SK-N-SH (cell line): ENCODE results near the gene PPIL1. TPM values are rescaled to one million over a fixed set of nuclear protein-coding genes. Genes with fewer than 3 reads are reported as not detected.

Experiments
- CTCF ChIA-PET: fragments of 300-600, 350-600 bp; formaldehyde crosslinking; extraction: SDS; loops from one replicate; lab custom pipeline; 2021; lab: Yijun Ruan, JAX
- POLR2A ChIA-PET: fragments of 350-600 bp; sonication (Branson Sonifier 250); formaldehyde crosslinking; extraction: SDS; loops from one replicate; lab custom pipeline; 2020; ENCODE audit warnings: antibody characterized with exemption, inconsistent platforms; lab: Yijun Ruan, JAX
- DNase-seq: peaks from one replicate; pipeline ENCODE4 v3.0.0; 2012
- H2AFZ ChIP-seq: fragments of 200-600 bp; sonication (generic); 2 replicates; pipeline ENCODE4 v1.8.1; 2016; ENCODE audit warnings: antibody characterized with exemption, mild to moderate bottlenecking, low read depth
- H3F3A ChIP-seq: fragments of 200-600 bp; sonication (generic); replicated peaks from 2 replicates; pipeline ENCODE3; 2016; ENCODE audit warnings: antibody characterized with exemption, mild to moderate bottlenecking; ENCODE audit not compliant: insufficient read depth
- H3K27ac ChIP-seq, 2 experiments: fragments of 200-500 bp in 1 of 2; fragments of 200-600 bp in 1 of 2; sonication (Bioruptor generic) in 1 of 2; sonication (generic), shearing (Covaris generic) in 1 of 2; 2 replicates each; pipeline versions ENCODE4 v1.5.1 to v1.6.1; 2014 to 2016; ENCODE audit warnings: low read depth in 2 of 2, inconsistent platforms in 1 of 2, low read length in 1 of 2, mild to moderate bottlenecking in 1 of 2, mixed read lengths in 1 of 2
- H3K27me3 ChIP-seq: fragments of 200-600 bp; sonication (generic), shearing (Covaris generic); 2 replicates; pipeline ENCODE4 v1.6.1; 2016; ENCODE audit warnings: mixed run types; ENCODE audit not compliant: insufficient read depth
- H3K36me3 ChIP-seq, 2 experiments: fragments of 200-500 bp in 1 of 2; fragments of 200-600 bp in 1 of 2; sonication (Bioruptor generic) in 1 of 2; sonication (generic) in 1 of 2; replicated peaks in 1 of 2; 2 replicates each; pipeline versions ENCODE3 to v1.5.1; 2014 to 2016; ENCODE audit warnings: low read length in 1 of 2, mild to moderate bottlenecking in 1 of 2; ENCODE audit not compliant: insufficient read depth in 2 of 2, control insufficient read depth in 1 of 2
- H3K4me1 ChIP-seq, 2 experiments: fragments of 200-500 bp in 1 of 2; fragments of 200-600 bp in 1 of 2; sonication (Bioruptor generic) in 1 of 2; sonication (generic), shearing (Covaris generic) in 1 of 2; 2 replicates each; pipeline versions ENCODE4 v1.5.1 to v1.6.1; 2014 to 2016; ENCODE audit warnings: low read depth in 1 of 2, low read length in 1 of 2, mixed run types in 1 of 2; ENCODE audit not compliant: insufficient read depth in 2 of 2, control insufficient read depth in 1 of 2
- H3K4me2 ChIP-seq: fragments of 200-600 bp; sonication (generic), shearing (Covaris generic); 2 replicates; pipeline ENCODE4 v1.6.1; 2017; ENCODE audit warnings: mixed run types
- H3K4me3 ChIP-seq, 2 experiments: fragments of 200-500 bp in 1 of 2; fragments of 200-600 bp in 1 of 2; sonication (Bioruptor generic) in 1 of 2; sonication (generic), shearing (Covaris generic) in 1 of 2; 2 replicates each; pipeline versions ENCODE4 v1.5.1 to v1.8.1; 2014 to 2016; ENCODE audit warnings: low read depth in 2 of 2, inconsistent platforms in 1 of 2, low read length in 1 of 2, mild to moderate bottlenecking in 1 of 2, mixed read lengths in 1 of 2, moderate library complexity in 1 of 2
- H3K79me2 ChIP-seq: fragments of 200-600 bp; sonication (generic); 2 replicates; pipeline ENCODE4 v1.8.1; 2017; ENCODE audit warnings: mild to moderate bottlenecking; ENCODE audit not compliant: insufficient read depth
- H3K9ac ChIP-seq: fragments of 200-600 bp; sonication (generic); 2 replicates; pipeline ENCODE4 v1.6.1; 2017; ENCODE audit warnings: mixed run types
- H3K9me2 ChIP-seq: fragments of 200-600 bp; sonication (generic); 2 replicates; pipeline ENCODE4 v1.6.1; 2017; ENCODE audit warnings: mixed run types
- H3K9me3 ChIP-seq: fragments of 200-600 bp; sonication (generic); 2 replicates; pipeline ENCODE4 v1.6.1; 2017; ENCODE audit warnings: mixed run types, mild to moderate bottlenecking, moderate library complexity
- H4K20me1 ChIP-seq: fragments of 200-600 bp; sonication (generic); 2 replicates; pipeline ENCODE4 v1.6.1; 2017; ENCODE audit warnings: mild to moderate bottlenecking, mixed run types; ENCODE audit not compliant: insufficient read depth
- CTCF ChIP-seq: fragments of 200-600 bp; sonication (generic); IDR thresholded peaks from 2 replicates; pipeline ENCODE4 v1.6.1; 2017; ENCODE audit warnings: antibody characterized with exemption, mild to moderate bottlenecking, moderate library complexity
- ELF1 ChIP-seq: IDR thresholded peaks from 2 replicates; pipeline ENCODE4 v1.4.0; 2012
- EP300 ChIP-seq, 2 experiments: IDR thresholded peaks; 2 replicates each; pipeline versions ENCODE4 v1.4.0 to v1.6.1; 2012; ENCODE audit warnings: borderline replicate concordance in 1 of 2, low read depth in 1 of 2, low read length in 1 of 2
- EZH2phosphoT487 ChIP-seq: fragments of 200-600 bp; sonication (generic); IDR thresholded peaks from 2 replicates; pipeline ENCODE4 v1.6.1; 2017; ENCODE audit warnings: low read depth, mixed run types, mild to moderate bottlenecking, antibody characterized with exemption, moderate library complexity, borderline replicate concordance
- FOXJ3 ChIP-seq: sonication (generic); formaldehyde crosslinking; IDR thresholded peaks from 2 replicates; pipeline ENCODE4 v1.5.1; 2020; ENCODE audit warnings: mild to moderate bottlenecking, missing genetic modification reagents
- FOXM1 ChIP-seq: IDR thresholded peaks from 2 replicates; pipeline ENCODE4 v1.4.0; 2012; ENCODE audit warnings: low read depth, mild to moderate bottlenecking
- GABPA ChIP-seq: IDR thresholded peaks from 2 replicates; pipeline ENCODE4 v1.4.0; 2012; ENCODE audit warnings: low read depth, mild to moderate bottlenecking
- JUND ChIP-seq: IDR thresholded peaks from 2 replicates; pipeline ENCODE4 v1.4.0; 2012
- MAX ChIP-seq: IDR thresholded peaks from 2 replicates; pipeline ENCODE4 v1.4.0; 2012; ENCODE audit warnings: low read depth
- MEF2A ChIP-seq: IDR thresholded peaks from 2 replicates; pipeline ENCODE4 v1.4.0; 2012; ENCODE audit warnings: low read depth, borderline replicate concordance
- NRF1 ChIP-seq: IDR thresholded peaks from 2 replicates; pipeline ENCODE4 v1.6.1; 2012; ENCODE audit warnings: low read depth, mild to moderate bottlenecking, low read length
- PBX3 ChIP-seq: IDR thresholded peaks from 2 replicates; pipeline ENCODE4; 2012
- POLR2AphosphoS5 ChIP-seq: IDR thresholded peaks from 2 replicates; pipeline ENCODE4 v1.6.1; 2012; ENCODE audit warnings: low read depth, low read length
- RAD21 ChIP-seq: IDR thresholded peaks from 2 replicates; pipeline ENCODE4 v1.6.1; 2012; ENCODE audit warnings: mild to moderate bottlenecking, low read length
- RCOR1 ChIP-seq: fragments of 150-350 bp; IDR thresholded peaks from 2 replicates; pipeline ENCODE4 v1.6.1; 2017; ENCODE audit warnings: antibody characterized with exemption, low read length
- RFX5 ChIP-seq: IDR thresholded peaks from 2 replicates; pipeline ENCODE4 v1.6.1; 2012; ENCODE audit warnings: mild to moderate bottlenecking, improper control_type of control experiment, low read length
- RXRA ChIP-seq: IDR thresholded peaks from 2 replicates; pipeline ENCODE4 v1.4.0; 2012; ENCODE audit warnings: low read depth, mild to moderate bottlenecking, borderline replicate concordance
- SIN3A ChIP-seq: IDR thresholded peaks from 2 replicates; pipeline ENCODE4 v1.6.1; 2012; ENCODE audit warnings: low read depth, mild to moderate bottlenecking, low read length, moderate library complexity, borderline replicate concordance
- TAF1 ChIP-seq: IDR thresholded peaks from 2 replicates; pipeline ENCODE4 v1.6.1; 2012; ENCODE audit warnings: low read depth, mild to moderate bottlenecking, low read length, moderate library complexity, borderline replicate concordance
- USF2 ChIP-seq: fragments of 150-350 bp; IDR thresholded peaks from 2 replicates; pipeline ENCODE4 v1.6.1; 2017; ENCODE audit warnings: antibody characterized with exemption, low read length, low read depth, borderline replicate concordance
- YY1 ChIP-seq: IDR thresholded peaks from 2 replicates; pipeline ENCODE4 v1.4.0; 2012; ENCODE audit warnings: low read depth, mild to moderate bottlenecking
- WGBS: methylation state at CpG from one replicate; pipeline ENCODE4 v1.1.6; 2017; ENCODE audit warnings: low lambda C conversion rate; 5-methylcytosine and 5-hydroxymethylcytosine counted together
- polyA plus RNA-seq, 3 experiments: library from polyadenylated mRNA; depleted of rRNA; stranded (reverse); fragments of >200 nt; gene quantifications; 2 replicates each; pipeline ENCODE4 v1.2.3, GENCODE V29; 2012

The PPIL1 gene
- polyA plus RNA-seq, 1 of the 3 experiments (the other 2 are of a cell fraction): 36.6 TPM

GRCh38 chr6:36853325-36853724 lies 21.3 kb downstream of the PPIL1 start:
- Histone ChIP-seq H3K4me1 (peaks cover 10 to 16% of the 10 kb centered on the region in 2 experiments; a peak in 2 of 4 replicates), H3K4me2 (no peak overlapping the region), H3F3A (no peaks in the 10 kb centered on the region), H4K20me1 (no peaks in the 10 kb centered on the region), H3K27me3 (no peaks in the 10 kb centered on the region), H3K9me2 (no peaks in the 10 kb centered on the region), H3K9me3 (no peaks in the 10 kb centered on the region), H3K4me3 (no peak overlapping the region), H3K9ac (no peak overlapping the region), H3K79me2 (peaks cover 2% of the 10 kb centered on the region; the same call in 1 of the 2 replicates), H3K36me3 (peaks cover 30 to 37% of the 10 kb centered on the region in 2 experiments), H2AFZ (no peak overlapping the region), H3K27ac (no peak overlapping the region; a peak in 1 of 4 replicates)
- ChIA-PET CTCF (interaction anchor here (0.6 to 7.2 kb wide), 9 partner anchors 11 to 230 kb away, joined by 3 to 200 read pairs (median 19); partner anchors contain the start of gene PPIL1), POLR2A (no interaction called here)
- no peak for TF ChIP-seq FOXM1
- TF ChIP-seq PBX3: no peak
- TF ChIP-seq NRF1: no peak
- TF ChIP-seq ELF1: no peak
- TF ChIP-seq TAF1: no peak
- TF ChIP-seq USF2: no peak
- TF ChIP-seq FOXJ3 (CRISPR knock-in tag): no peak
- TF ChIP-seq MEF2A: no peak
- 92% methylated on average over 5 of the region's 5 CpGs for WGBS
- DNase-seq: no peak

- Histone ChIP-seq H3K9ac (no peak overlapping the region), H3K4me1 (peaks cover 10 to 16% of the 10 kb centered on the region in 2 experiments; a peak in 2 of 4 replicates), H3K9me2 (no peaks in the 10 kb centered on the region), H3K27ac (no peak overlapping the region), H3K4me3 (no peak overlapping the region), H3F3A (no peaks in the 10 kb centered on the region), H4K20me1 (no peaks in the 10 kb centered on the region), H2AFZ (no peak overlapping the region), H3K36me3 (peaks cover 30 to 37% of the 10 kb centered on the region in 2 experiments), H3K4me2 (no peak overlapping the region), H3K9me3 (no peaks in the 10 kb centered on the region), H3K27me3 (no peaks in the 10 kb centered on the region), H3K79me2 (no peaks in the 10 kb centered on the region; the same call in 1 of the 2 replicates)
- DNase-seq: no peak
- CTCF ChIA-PET: interaction anchor here (0.6 to 7.2 kb wide), 15 partner anchors 8 to 318 kb away, joined by 3 to 200 read pairs (median 5); partner anchors contain the start of gene PPIL1
- 74% methylated on average over 2 of the region's 4 CpGs for WGBS
- POLR2A ChIA-PET: interaction anchor here (0.8 to 1.2 kb wide), 2 partner anchors 22 to 166 kb away, joined by 3 read pairs; partner anchors contain the start of gene PPIL1
- TF ChIP-seq FOXM1 (no peak), RAD21 (no peak), CTCF (no peak), POLR2AphosphoS5 (no peak; the same call in 1 of the 2 replicates), RXRA (no peak), EZH2phosphoT487 (no peak), NRF1 (no peak), YY1 (no peak), RCOR1 (no peak), RFX5 (no peak), MAX (no peak), SIN3A (no peak), JUND (no peak), FOXJ3 (CRISPR knock-in tag) (no peak), EP300 (IDR thresholded peaks at IDR 0.05; ENCODE audit: borderline replicate concordance in 1 of 2, low read depth in 1 of 2, low read length in 1 of 2) (no peak), USF2 (no peak), GABPA (no peak)
These were observed 22.0 kb downstream of the PPIL1 start for GRCh38 chr6:36852481-36853147.
